ENCODE results near the gene CAMK1D.

GRCh38 chr10:12503311-12503710 is 154.0 kb downstream of the CAMK1D start:
- no peak for TF ChIP-seq CTCF (conservative IDR thresholded peaks at IDR 0.05 in 1 of 2, IDR thresholded peaks at IDR 0.05 in 1 of 2; ENCODE audit: extremely low read depth in 1 of 2, insufficient read depth in 1 of 2, low read depth in 1 of 2, low read length in 2 of 2)
- TF ChIP-seq EZH2 (IDR thresholded peaks at IDR 0.05; ENCODE audit: borderline replicate concordance, low read length): no peak
